Measurements from ENCODE around the gene PRSS21.

- TF ChIP-seq CTCF (IDR thresholded peaks at IDR 0.05; ENCODE audit: insufficient read depth, low read length) (no peak), POLR2AphosphoS5 (IDR thresholded peaks at IDR 0.05; ENCODE audit: low read depth) (no peak), SPI1 (IDR thresholded peaks at IDR 0.05; ENCODE audit: borderline replicate concordance, low read depth) (no peak)
- TF ChIP-seq, protein P1, sequence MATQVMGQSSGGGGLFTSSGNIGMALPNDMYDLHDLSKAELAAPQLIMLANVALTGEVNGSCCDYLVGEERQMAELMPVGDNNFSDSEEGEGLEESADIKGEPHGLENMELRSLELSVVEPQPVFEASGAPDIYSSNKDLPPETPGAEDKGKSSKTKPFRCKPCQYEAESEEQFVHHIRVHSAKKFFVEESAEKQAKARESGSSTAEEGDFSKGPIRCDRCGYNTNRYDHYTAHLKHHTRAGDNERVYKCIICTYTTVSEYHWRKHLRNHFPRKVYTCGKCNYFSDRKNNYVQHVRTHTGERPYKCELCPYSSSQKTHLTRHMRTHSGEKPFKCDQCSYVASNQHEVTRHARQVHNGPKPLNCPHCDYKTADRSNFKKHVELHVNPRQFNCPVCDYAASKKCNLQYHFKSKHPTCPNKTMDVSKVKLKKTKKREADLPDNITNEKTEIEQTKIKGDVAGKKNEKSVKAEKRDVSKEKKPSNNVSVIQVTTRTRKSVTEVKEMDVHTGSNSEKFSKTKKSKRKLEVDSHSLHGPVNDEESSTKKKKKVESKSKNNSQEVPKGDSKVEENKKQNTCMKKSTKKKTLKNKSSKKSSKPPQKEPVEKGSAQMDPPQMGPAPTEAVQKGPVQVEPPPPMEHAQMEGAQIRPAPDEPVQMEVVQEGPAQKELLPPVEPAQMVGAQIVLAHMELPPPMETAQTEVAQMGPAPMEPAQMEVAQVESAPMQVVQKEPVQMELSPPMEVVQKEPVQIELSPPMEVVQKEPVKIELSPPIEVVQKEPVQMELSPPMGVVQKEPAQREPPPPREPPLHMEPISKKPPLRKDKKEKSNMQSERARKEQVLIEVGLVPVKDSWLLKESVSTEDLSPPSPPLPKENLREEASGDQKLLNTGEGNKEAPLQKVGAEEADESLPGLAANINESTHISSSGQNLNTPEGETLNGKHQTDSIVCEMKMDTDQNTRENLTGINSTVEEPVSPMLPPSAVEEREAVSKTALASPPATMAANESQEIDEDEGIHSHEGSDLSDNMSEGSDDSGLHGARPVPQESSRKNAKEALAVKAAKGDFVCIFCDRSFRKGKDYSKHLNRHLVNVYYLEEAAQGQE (IDR thresholded peaks at IDR 0.05; ENCODE audit: insufficient replicate concordance, low read depth), result no peak
Observed at GRCh38 chr16:2817340-2818271, 569 bp downstream of the PRSS21 start.
